ENCODE results near the gene FGF14. TPM values are rescaled to one million over a fixed set of nuclear protein-coding genes. Genes with fewer than 3 reads are reported as not detected.

Gene FGF14
- total RNA-seq, 1 donor from 2014 or later = 2.0 TPM

DNA sequence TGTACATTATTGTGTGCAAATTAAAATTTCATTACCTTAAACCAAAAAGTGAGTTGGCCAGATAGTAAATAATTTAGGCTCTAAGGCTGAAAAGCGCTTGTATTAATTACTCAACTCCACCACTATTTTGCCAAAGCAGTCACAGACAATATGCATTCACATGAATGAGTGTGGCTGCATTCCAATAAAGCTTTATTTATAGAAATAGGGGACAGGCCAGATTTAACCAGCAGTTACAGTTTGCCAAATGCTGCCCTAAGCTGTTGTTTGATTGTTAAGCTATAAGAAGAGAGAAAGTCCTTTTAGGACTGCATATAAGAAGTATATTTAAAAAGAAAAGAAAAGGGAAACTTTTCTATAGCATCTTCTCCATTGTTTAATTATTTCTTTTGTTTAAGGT, 606.8 kb downstream of the FGF14 start:
- Histone ChIP-seq H3K27me3 (no peaks in the 10 kb centered on the region), H3K27ac (no peak overlapping the region), H3K36me3 (no peaks in the 10 kb centered on the region), H3K4me1 (no peaks in the 10 kb centered on the region), H3K4me3 (no peak overlapping the region), H3K9me3 (no peaks in the 10 kb centered on the region)
- intact Hi-C loops (cut with DNase I) = no loop called here
- DNase-seq (no peak), ATAC-seq (no peak)
- TF ChIP-seq, protein P1, sequence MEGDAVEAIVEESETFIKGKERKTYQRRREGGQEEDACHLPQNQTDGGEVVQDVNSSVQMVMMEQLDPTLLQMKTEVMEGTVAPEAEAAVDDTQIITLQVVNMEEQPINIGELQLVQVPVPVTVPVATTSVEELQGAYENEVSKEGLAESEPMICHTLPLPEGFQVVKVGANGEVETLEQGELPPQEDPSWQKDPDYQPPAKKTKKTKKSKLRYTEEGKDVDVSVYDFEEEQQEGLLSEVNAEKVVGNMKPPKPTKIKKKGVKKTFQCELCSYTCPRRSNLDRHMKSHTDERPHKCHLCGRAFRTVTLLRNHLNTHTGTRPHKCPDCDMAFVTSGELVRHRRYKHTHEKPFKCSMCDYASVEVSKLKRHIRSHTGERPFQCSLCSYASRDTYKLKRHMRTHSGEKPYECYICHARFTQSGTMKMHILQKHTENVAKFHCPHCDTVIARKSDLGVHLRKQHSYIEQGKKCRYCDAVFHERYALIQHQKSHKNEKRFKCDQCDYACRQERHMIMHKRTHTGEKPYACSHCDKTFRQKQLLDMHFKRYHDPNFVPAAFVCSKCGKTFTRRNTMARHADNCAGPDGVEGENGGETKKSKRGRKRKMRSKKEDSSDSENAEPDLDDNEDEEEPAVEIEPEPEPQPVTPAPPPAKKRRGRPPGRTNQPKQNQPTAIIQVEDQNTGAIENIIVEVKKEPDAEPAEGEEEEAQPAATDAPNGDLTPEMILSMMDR (IDR thresholded peaks at IDR 0.05) = no peak

DNA sequence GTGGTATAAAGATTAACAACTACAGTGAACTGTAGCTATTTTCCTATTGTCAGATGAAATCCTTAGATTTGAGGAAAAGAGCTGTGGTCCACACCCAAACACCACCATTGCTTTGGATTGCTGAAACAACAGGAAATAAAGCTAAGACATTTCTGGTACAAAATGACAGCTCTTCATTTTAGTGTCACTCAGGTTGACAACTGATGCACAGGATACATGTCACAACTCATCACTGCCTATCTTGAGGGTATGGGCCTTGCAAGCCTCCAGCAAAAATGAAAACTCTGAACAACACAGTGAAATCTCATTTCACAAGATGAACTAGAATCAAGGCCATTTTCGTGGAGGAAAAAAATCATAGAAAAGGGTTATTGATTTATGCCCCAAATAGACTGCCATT, 609.7 kb downstream of the FGF14 start:
- TF ChIP-seq, protein P1 (IDR thresholded peaks at IDR 0.05) = no peak
- Histone ChIP-seq H3K36me3 (no peaks in the 10 kb centered on the region), H3K4me3 (no peak overlapping the region), H3K27ac (no peak overlapping the region), H3K27me3 (no peaks in the 10 kb centered on the region), H3K4me1 (no peaks in the 10 kb centered on the region), H3K9me3 (no peaks in the 10 kb centered on the region)
- no peak for ATAC-seq
- intact Hi-C loops (cut with DNase I) = no loop called here
- DNase-seq = no peak

DNA sequence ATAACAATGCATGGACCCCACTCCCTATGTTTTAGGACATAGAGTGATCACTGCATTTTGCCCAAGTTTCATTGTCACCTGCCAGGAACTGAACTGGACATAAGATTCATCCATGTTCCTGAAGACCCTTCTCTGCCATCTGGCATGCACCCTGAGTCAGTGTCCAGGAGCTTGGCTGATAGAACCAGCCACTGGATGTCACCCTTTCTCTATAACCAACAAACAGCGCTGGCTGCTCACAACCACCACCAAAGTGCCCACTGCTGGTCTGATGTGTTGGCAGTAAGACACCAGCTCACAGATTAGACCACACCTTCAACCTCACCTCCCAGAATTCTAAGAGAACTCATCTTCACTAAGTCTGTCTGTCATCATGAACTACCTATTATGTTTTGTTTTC, 616.0 kb downstream of the FGF14 start:
- Histone ChIP-seq H3K27ac (no peak overlapping the region), H3K4me1 (no peaks in the 10 kb centered on the region), H3K36me3 (no peaks in the 10 kb centered on the region), H3K4me3 (no peak overlapping the region), H3K27me3 (no peaks in the 10 kb centered on the region), H3K9me3 (no peaks in the 10 kb centered on the region)
- DNase-seq (no peak), ATAC-seq (no peak)
- intact Hi-C loops (cut with DNase I) = no loop called here
- TF ChIP-seq, protein P1 (IDR thresholded peaks at IDR 0.05) = no peak

DNA sequence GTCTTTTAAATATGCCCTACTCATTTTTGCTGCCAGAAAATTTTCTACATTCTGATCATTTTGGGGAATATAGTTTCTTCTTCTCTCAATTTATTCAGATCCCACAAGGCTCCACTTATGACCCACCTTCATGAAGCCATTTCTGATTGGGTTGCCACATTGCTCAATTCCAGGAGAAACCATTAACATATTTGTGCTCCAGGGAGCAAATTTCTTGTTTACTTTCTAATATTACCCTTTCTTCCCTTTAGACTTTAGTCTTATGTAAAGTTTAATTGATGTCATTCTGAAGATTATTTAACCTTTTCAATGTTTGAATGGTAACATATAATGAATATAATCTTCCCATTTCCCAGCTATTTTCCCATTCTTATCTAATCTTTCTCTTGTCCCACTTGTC, 617.5 kb downstream of the FGF14 start:
- Histone ChIP-seq H3K36me3 (no peaks in the 10 kb centered on the region), H3K9me3 (no peaks in the 10 kb centered on the region), H3K4me3 (no peak overlapping the region), H3K4me1 (no peaks in the 10 kb centered on the region), H3K27ac (no peak overlapping the region), H3K27me3 (no peaks in the 10 kb centered on the region)
- DNase-seq (no peak), ATAC-seq (no peak)
- intact Hi-C loops (cut with DNase I) = no loop called here
- TF ChIP-seq, protein P1 (IDR thresholded peaks at IDR 0.05) = no peak

DNA sequence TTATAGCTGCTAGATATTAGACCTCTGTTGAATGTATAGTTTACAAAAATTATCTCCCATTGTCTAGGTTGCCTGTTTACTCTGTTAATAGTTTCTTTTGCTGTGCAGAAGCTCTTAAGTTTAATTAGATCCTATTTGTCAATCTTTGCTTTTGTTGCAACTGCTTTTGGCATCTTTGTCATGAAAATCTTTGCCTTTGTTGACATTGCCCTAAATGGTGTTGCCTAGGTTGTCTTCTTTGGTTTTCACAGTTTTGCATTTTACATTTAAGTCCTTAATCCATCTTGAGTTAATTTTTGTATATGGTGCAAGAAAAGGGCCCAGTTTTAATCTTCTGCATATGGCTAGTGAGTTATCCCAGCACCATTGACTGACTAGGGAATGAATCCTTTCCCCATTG, 618.3 kb downstream of the FGF14 start:
- ATAC-seq = no peak
- Histone ChIP-seq H3K4me3 (no peak overlapping the region), H3K27ac (no peak overlapping the region), H3K4me1 (no peaks in the 10 kb centered on the region), H3K36me3 (no peaks in the 10 kb centered on the region), H3K27me3 (no peaks in the 10 kb centered on the region), H3K9me3 (no peaks in the 10 kb centered on the region)
- TF ChIP-seq, protein P1 (IDR thresholded peaks at IDR 0.05) = no peak
- no peak for DNase-seq
- intact Hi-C loops (cut with DNase I) = no loop called here

DNA sequence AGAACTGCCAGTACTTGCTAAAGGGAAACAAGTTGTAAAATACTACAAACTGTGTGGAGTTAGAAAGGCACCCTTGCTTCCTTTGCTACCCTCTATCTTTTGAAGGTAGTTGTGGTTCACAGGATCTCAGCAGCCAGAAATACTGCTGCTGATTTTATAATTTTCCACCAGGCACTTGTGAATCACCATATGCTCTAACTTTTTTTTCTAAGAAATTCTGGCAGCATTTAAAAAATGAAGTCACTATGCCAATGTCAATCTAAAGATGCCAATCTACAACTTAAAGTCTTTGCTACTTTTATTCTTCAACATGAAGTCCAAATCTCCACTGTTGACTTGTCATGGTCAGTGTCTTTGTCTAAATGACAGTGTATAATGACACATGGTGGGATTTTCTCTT, 621.6 kb downstream of the FGF14 start:
- no peak for DNase-seq
- ATAC-seq = no peak
- no peaks in the 10 kb centered on the region for H3K27me3 ChIP-seq
- TF ChIP-seq, protein P1 (IDR thresholded peaks at IDR 0.05) = no peak
- H3K4me1 ChIP-seq = no peaks in the 10 kb centered on the region
- intact Hi-C loops (cut with DNase I) = no loop called here
- H3K27ac ChIP-seq = no peak overlapping the region
- H3K9me3 ChIP-seq = no peaks in the 10 kb centered on the region
- H3K4me3 ChIP-seq = no peak overlapping the region
- H3K36me3 ChIP-seq = no peaks in the 10 kb centered on the region
